ENCODE measurements around the gene PNPLA6. TPM values are rescaled to one million over a fixed set of nuclear protein-coding genes. Genes with fewer than 3 reads are reported as not detected.

Gene PNPLA6
- total RNA-seq, 4 donors from 2014 or later, result 181 to 296 (median 234) TPM

GRCh38 chr19:7509625-7510024 is 25.9 kb upstream of the PNPLA6 start:
- H3K27ac ChIP-seq, result no peak overlapping the region
- no peaks in the 10 kb centered on the region for H3K9me3 ChIP-seq
- H3K27me3 ChIP-seq, result no peaks in the 10 kb centered on the region
- no peak for TF ChIP-seq POLR2A (IDR thresholded peaks at IDR 0.05)
- TF ChIP-seq, protein P1, sequence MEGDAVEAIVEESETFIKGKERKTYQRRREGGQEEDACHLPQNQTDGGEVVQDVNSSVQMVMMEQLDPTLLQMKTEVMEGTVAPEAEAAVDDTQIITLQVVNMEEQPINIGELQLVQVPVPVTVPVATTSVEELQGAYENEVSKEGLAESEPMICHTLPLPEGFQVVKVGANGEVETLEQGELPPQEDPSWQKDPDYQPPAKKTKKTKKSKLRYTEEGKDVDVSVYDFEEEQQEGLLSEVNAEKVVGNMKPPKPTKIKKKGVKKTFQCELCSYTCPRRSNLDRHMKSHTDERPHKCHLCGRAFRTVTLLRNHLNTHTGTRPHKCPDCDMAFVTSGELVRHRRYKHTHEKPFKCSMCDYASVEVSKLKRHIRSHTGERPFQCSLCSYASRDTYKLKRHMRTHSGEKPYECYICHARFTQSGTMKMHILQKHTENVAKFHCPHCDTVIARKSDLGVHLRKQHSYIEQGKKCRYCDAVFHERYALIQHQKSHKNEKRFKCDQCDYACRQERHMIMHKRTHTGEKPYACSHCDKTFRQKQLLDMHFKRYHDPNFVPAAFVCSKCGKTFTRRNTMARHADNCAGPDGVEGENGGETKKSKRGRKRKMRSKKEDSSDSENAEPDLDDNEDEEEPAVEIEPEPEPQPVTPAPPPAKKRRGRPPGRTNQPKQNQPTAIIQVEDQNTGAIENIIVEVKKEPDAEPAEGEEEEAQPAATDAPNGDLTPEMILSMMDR (IDR thresholded peaks at IDR 0.05), result no peak
- no peak for DNase-seq
- no peak overlapping the region for H3K4me3 ChIP-seq
- no peaks in the 10 kb centered on the region for H3K36me3 ChIP-seq
- peaks cover 0 to 14% (median 5%) of the 10 kb centered on the region in 4 donors for H3K4me1 ChIP-seq

DNA sequence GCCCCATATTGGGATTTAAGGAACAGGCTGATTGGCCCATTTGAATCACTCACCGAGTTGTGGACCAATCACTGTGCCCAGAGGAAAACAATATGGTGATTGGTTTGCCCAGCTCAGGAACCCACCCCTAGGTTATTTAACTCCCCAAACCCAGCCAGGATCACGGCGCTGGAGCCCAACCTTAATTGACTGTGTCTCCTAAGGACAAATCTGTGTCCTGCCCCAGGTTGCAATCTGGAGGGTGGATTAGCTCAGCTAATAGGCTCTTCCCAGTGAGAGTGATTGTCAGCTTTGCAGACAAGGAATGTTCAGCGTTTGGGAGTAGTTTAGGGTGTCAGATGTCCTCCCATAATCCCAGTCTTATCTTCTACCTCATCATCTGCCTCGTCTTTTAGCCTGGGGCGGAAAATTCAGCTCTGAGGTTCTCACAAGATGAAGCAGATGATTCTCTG is 23.1 kb upstream of the PNPLA6 start:
- no peaks in the 10 kb centered on the region for H3K36me3 ChIP-seq
- H3K4me1 ChIP-seq, result peaks cover 0 to 10% (median 5%) of the 10 kb centered on the region in 4 donors
- no peak overlapping the region for H3K27ac ChIP-seq
- no peak overlapping the region for H3K4me3 ChIP-seq
- no peaks in the 10 kb centered on the region for H3K27me3 ChIP-seq
- TF ChIP-seq, protein P1 (IDR thresholded peaks at IDR 0.05), result no peak
- no peak for TF ChIP-seq POLR2A (IDR thresholded peaks at IDR 0.05)
- H3K9me3 ChIP-seq, result no peaks in the 10 kb centered on the region
- DNase-seq, result no peak

DNA sequence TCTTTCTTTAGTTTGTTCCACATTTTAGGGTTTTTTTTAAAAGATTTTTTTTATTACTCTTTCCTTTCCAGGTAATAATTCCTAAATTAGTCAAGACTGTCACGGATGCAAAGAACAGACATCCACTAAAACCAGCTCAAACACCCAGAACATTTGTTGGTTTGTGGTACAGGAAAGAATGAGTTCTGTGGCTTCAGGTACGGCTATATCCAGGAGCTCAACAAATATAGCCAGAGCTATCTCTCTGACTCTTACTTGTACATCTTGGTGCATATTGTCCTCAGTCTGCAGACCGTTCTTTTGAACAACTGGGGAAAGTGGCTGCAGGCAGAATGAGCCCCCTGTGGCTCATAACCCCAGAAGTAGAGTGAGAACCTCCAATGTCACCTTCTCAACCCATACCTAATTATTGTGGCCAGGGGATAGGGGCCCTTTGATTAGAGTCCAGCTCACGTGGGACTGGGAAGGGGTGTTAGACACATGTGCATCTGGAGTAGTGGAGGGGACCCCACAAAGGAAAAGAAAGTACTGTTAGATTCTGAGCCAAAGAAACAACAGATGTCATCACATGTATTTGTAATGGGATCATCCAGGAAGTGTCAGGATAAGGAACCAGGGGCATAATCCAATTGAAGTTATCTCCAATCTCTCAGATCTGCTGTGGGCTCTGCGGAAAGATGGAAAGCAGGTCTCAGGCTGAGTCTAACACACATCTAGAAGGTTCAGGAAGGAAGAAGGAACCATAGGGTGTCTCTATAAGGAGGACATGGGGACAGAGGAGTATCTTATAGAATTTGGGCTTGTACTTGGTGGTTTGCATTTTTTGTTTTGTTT is 21.5 kb upstream of the PNPLA6 start:
- TF ChIP-seq, protein P1 (IDR thresholded peaks at IDR 0.05), result no peak
- TF ChIP-seq POLR2A (IDR thresholded peaks at IDR 0.05), result no peak
- DNase-seq, result no peak
- H3K36me3 ChIP-seq, result no peaks in the 10 kb centered on the region
- H3K27me3 ChIP-seq, result no peaks in the 10 kb centered on the region
- no peak overlapping the region for H3K4me3 ChIP-seq
- H3K27ac ChIP-seq, result peak overlapping the region in 3 of 4 donors; percentile 68 to 91 (median 87)
- no peaks in the 10 kb centered on the region for H3K9me3 ChIP-seq
- H3K4me1 ChIP-seq, result peaks cover 0 to 10% (median 5%) of the 10 kb centered on the region in 4 donors

DNA sequence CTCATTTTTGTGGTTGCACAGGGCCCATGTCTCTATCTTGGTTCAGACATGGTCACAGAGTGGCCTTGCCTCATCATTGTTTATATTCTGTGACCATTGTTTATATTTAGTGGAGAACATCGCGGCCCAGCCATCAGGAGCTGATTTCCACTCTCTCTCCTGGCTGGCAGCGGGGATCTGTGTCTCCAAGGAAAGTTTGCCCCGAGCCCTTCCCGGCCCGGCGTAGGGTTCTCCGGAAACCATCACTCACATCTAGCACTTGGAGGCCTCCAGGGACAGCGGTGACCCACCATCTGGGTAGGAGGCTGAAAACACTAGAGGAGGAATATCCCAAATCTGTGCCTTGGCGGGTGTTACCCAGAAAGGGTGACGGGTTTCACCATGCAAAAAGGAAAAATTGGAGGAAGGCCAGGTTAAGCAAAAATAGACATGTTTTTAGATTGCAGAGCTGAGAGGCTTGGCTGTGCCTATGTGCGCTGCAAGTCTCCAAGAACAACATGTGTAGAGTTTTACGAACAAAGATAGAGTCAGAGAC is 20.3 kb upstream of the PNPLA6 start:
- peak in 1 of 3 donors; percentile 70 for DNase-seq
- no peaks in the 10 kb centered on the region for H3K9me3 ChIP-seq
- peaks cover 0 to 11% (median 0%) of the 10 kb centered on the region in 3 donors for H3K36me3 ChIP-seq
- H3K27me3 ChIP-seq, result no peaks in the 10 kb centered on the region
- no peak for TF ChIP-seq POLR2A (IDR thresholded peaks at IDR 0.05)
- TF ChIP-seq, protein P1 (IDR thresholded peaks at IDR 0.05), result no peak
- H3K4me3 ChIP-seq, result peak overlapping the region in 3 of 4 donors; percentile 24 to 90 (median 57)
- H3K27ac ChIP-seq, result peak overlapping the region; percentile 67 to 91 (median 80)
- H3K4me1 ChIP-seq, result peaks cover 0 to 10% (median 5%) of the 10 kb centered on the region in 4 donors

- peak in 2 of 3 donors; percentile 89 to 91 for DNase-seq
- Histone ChIP-seq H3K36me3 (peaks cover 0 to 13% (median 0%) of the 10 kb centered on the region in 3 donors), H3K4me1 (peaks cover 0 to 10% (median 5%) of the 10 kb centered on the region in 4 donors), H3K27me3 (no peaks in the 10 kb centered on the region), H3K9me3 (no peaks in the 10 kb centered on the region), H3K4me3 (peak within 1 kb of the TSS; percentile 57 to 90 (median 71)), H3K27ac (peak within 1 kb of the TSS; percentile 67 to 91 (median 82))
- TF ChIP-seq, protein P1 (IDR thresholded peaks at IDR 0.05), result no peak
- TF ChIP-seq POLR2A (IDR thresholded peaks at IDR 0.05), result peak in 1 of 2 donors; percentile 34
These were observed 19.8 kb upstream of the PNPLA6 start, which contains the start of gene ZNF358 for GRCh38 chr19:7515645-7516151. ZNF358 (plus strand) TSS chr19:7516103; CDS start chr19:7519243, 3,140 bp downstream.
